Heart left ventricle (tissue), 13 donors: ENCODE data around the gene CREG1.

ENCODE experiments used
- POLR2A ChIP-seq, 2 donors: fragments of 450-650 bp; IDR thresholded peaks; one replicate each; pipeline ENCODE4 v1.6.1; 2017; ENCODE audit warnings: antibody characterized with exemption in 2 of 2, mild to moderate bottlenecking in 2 of 2, moderate library complexity in 2 of 2
- TF ChIP-seq, protein P1 (sequence below), 12 donors: fragments of 200-600 bp; sonication (generic) in 4 of 12; IDR thresholded peaks; one replicate each; pipeline versions ENCODE4 v1.5.0 to v1.8.0; 2018 to 2022; ENCODE audit warnings: antibody characterized with exemption in 12 of 12, mild to moderate bottlenecking in 5 of 12
- donor health status: ischemic (EF 13 %, LVEDD 7.1; RV severe dilation, severe dysfunction).
- donor health status: DM: no; HTN: yes; CAD: no.
- donor health status: DM: no; HTN: no; CAD: no.
- donor health status: ischemic (EF 25% LVEDD 6.9; RV normal size, moderate dysfunction).
- donor health status: ischemic (EF 25% LVEDD 5.7; RV mildly dilated, moderate dysfunction).
- donor health status: ischemic (EF 35%, LVEDD 5.7; RV mildly dilated, moderate dysfunction).
- donor health status: nonischemic (EF 11% LVEDD 7.7; RV severe dilation, severe dysfunction).
- donor health status: DM: yes; HTN: yes; CAD: no.
- donor health status: PGD.
- donor health status: ischemic (EF 29% LVEDD 5.4; RV normal size, mild dysfunction).
- donor health status: nonischemic (EF 23%, LVEDD 6.1; RV moderate dilation, normal function).

DNA sequence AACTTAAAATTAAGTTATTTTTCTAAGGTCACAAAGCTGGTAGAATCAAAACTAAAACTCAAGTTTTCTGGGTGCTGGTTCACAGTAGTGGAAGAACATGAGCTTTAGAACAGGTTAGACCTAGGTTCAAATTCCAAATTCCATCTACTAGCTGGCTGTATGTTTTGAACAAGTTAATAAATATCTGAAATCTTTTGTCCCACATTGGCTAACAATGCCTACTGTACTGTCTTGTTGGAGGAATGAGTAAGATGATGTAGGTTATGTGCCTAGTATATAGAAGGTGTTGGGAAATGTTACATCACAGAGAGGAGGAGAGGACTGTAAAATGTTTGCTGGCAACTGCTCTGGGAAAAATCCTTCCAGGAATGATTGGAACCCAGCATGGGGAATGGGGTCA is 21.2 kb downstream of the CREG1 start:
- TF ChIP-seq, protein P1, sequence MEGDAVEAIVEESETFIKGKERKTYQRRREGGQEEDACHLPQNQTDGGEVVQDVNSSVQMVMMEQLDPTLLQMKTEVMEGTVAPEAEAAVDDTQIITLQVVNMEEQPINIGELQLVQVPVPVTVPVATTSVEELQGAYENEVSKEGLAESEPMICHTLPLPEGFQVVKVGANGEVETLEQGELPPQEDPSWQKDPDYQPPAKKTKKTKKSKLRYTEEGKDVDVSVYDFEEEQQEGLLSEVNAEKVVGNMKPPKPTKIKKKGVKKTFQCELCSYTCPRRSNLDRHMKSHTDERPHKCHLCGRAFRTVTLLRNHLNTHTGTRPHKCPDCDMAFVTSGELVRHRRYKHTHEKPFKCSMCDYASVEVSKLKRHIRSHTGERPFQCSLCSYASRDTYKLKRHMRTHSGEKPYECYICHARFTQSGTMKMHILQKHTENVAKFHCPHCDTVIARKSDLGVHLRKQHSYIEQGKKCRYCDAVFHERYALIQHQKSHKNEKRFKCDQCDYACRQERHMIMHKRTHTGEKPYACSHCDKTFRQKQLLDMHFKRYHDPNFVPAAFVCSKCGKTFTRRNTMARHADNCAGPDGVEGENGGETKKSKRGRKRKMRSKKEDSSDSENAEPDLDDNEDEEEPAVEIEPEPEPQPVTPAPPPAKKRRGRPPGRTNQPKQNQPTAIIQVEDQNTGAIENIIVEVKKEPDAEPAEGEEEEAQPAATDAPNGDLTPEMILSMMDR (IDR thresholded peaks at IDR 0.05) = no peak
- no peak for TF ChIP-seq POLR2A (IDR thresholded peaks at IDR 0.05)
